ENCODE data around the gene SHISA7.

The SHISA7 gene

GRCh38 chr19:55482156-55482961 lies 39.3 kb upstream of the SHISA7 start:
- DNase-seq (ENCODE audit: low read depth in 2 of 2): no peak

- DNase-seq (ENCODE audit: low read depth in 2 of 2): no peak
These were observed 38.7 kb upstream of the SHISA7 start for GRCh38 chr19:55481794-55482155.

GRCh38 chr19:55481148-55481793 lies 38.2 kb upstream of the SHISA7 start:
- DNase-seq (ENCODE audit: low read depth in 2 of 2): no peak

- DNase-seq (ENCODE audit: low read depth in 2 of 2): no peak
These were observed 36.5 kb upstream of the SHISA7 start for GRCh38 chr19:55479451-55480230.

- DNase-seq (ENCODE audit: low read depth in 2 of 2): no peak
These were observed 35.9 kb upstream of the SHISA7 start for GRCh38 chr19:55479045-55479444.

GRCh38 chr19:55478364-55478763 lies 35.3 kb upstream of the SHISA7 start:
- no peak for DNase-seq (ENCODE audit: low read depth in 2 of 2)

- no peak for DNase-seq (ENCODE audit: low read depth in 2 of 2)
These were observed 34.8 kb upstream of the SHISA7 start for GRCh38 chr19:55477905-55478304.

- peak; percentile 89 to 91 for DNase-seq (ENCODE audit: low read depth in 2 of 2)
These were observed 33.1 kb upstream of the SHISA7 start, which contains the start of gene ZNF628 for GRCh38 chr19:55476100-55476775. Gene ZNF628, plus strand, starts transcription at chr19:55476617. Its CDS starts 3,294 bp downstream, at chr19:55479911.

- no peak for DNase-seq (ENCODE audit: low read depth in 2 of 2)
These were observed 31.5 kb upstream of the SHISA7 start for GRCh38 chr19:55474269-55475265.

GRCh38 chr19:55473225-55474012 lies 30.3 kb upstream of the SHISA7 start:
- no peak for DNase-seq (ENCODE audit: low read depth in 2 of 2)

GRCh38 chr19:55472463-55472862 lies 29.4 kb upstream of the SHISA7 start:
- DNase-seq (ENCODE audit: low read depth in 2 of 2): no peak

- DNase-seq (ENCODE audit: low read depth in 2 of 2): no peak
These were observed 28.2 kb upstream of the SHISA7 start for GRCh38 chr19:55471266-55471665.

GRCh38 chr19:55468054-55468393 lies 24.9 kb upstream of the SHISA7 start:
- DNase-seq (ENCODE audit: low read depth in 2 of 2): no peak

GRCh38 chr19:55467236-55468053 lies 24.3 kb upstream of the SHISA7 start:
- peak; percentile 42 to 60 for DNase-seq (ENCODE audit: low read depth in 2 of 2)

GRCh38 chr19:55466241-55466614 lies 23.1 kb upstream of the SHISA7 start:
- DNase-seq (ENCODE audit: low read depth in 2 of 2): no peak

- no peak for DNase-seq (ENCODE audit: low read depth in 2 of 2)
These were observed 22.6 kb upstream of the SHISA7 start for GRCh38 chr19:55465460-55466240.

GRCh38 chr19:55464662-55465054 lies 21.6 kb upstream of the SHISA7 start, which contains the start of gene C19orf85:
Gene C19orf85, minus strand, starts transcription at chr19:55464751. Its CDS starts 197 bp downstream, at chr19:55464554.
- no peak for DNase-seq (ENCODE audit: low read depth in 2 of 2)

GRCh38 chr19:55464039-55464661 lies 21.1 kb upstream of the SHISA7 start:
- no peak for DNase-seq (ENCODE audit: low read depth in 2 of 2)
